BE2C (cell line): ENCODE measurements around the gene COG1. TPM values are rescaled to one million over a fixed set of nuclear protein-coding genes. Genes with fewer than 3 reads are reported as not detected.
"Not testable (repeated sequence)": the region's sequence is repeated elsewhere in the genome, so short reads cannot be mapped to it uniquely, and the experiment has no call there.

Experiments used
- DNase-seq: peaks from one replicate; pipeline ENCODE4 v3.0.0-alpha.2; 2020
- H3K27me3 ChIP-seq: fragments of 250-450 bp; sonication (Bioruptor Pico); 2 replicates; pipeline ENCODE4 v1.5.1; 2020; ENCODE audit warnings: mild to moderate bottlenecking
- H3K36me3 ChIP-seq: fragments of 250-450 bp; sonication (Bioruptor Pico); 2 replicates; pipeline ENCODE4 v1.5.1; 2020; ENCODE audit warnings: mild to moderate bottlenecking
- H3K4me1 ChIP-seq: fragments of 250-450 bp; sonication (Bioruptor Pico); 2 replicates; pipeline ENCODE4 v1.5.1; 2020
- H3K4me3 ChIP-seq: 2 replicates; pipeline ENCODE4 v1.5.1; 2011; ENCODE audit warnings: low read depth, low read length
- H3K9me3 ChIP-seq: fragments of 250-450 bp; sonication (Bioruptor Pico); 2 replicates; pipeline ENCODE4 v1.5.1; 2020
- CTCF ChIP-seq: IDR thresholded peaks from 2 replicates; pipeline ENCODE4 v1.5.1; 2012; ENCODE audit warnings: mild to moderate bottlenecking, low read depth, low read length
- polyA plus RNA-seq: library from polyadenylated mRNA; unstranded; fragments of >200 nt; gene quantifications from one replicate; pipeline ENCODE4 v1.2.1, GENCODE V29; 2012; ENCODE audit warnings: low read depth, missing spikeins; ENCODE audit not compliant: insufficient read length, insufficient read depth

The COG1 gene, protein sequence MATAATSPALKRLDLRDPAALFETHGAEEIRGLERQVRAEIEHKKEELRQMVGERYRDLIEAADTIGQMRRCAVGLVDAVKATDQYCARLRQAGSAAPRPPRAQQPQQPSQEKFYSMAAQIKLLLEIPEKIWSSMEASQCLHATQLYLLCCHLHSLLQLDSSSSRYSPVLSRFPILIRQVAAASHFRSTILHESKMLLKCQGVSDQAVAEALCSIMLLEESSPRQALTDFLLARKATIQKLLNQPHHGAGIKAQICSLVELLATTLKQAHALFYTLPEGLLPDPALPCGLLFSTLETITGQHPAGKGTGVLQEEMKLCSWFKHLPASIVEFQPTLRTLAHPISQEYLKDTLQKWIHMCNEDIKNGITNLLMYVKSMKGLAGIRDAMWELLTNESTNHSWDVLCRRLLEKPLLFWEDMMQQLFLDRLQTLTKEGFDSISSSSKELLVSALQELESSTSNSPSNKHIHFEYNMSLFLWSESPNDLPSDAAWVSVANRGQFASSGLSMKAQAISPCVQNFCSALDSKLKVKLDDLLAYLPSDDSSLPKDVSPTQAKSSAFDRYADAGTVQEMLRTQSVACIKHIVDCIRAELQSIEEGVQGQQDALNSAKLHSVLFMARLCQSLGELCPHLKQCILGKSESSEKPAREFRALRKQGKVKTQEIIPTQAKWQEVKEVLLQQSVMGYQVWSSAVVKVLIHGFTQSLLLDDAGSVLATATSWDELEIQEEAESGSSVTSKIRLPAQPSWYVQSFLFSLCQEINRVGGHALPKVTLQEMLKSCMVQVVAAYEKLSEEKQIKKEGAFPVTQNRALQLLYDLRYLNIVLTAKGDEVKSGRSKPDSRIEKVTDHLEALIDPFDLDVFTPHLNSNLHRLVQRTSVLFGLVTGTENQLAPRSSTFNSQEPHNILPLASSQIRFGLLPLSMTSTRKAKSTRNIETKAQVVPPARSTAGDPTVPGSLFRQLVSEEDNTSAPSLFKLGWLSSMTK
- polyA plus RNA-seq = 116 TPM

GRCh38 chr17:73192894-73193701, at the start of gene COG1:
Gene COG1, plus strand, starts transcription at chr17:73193055. Its CDS starts 15 bp downstream, at chr17:73193070.
- TF ChIP-seq CTCF = no peak

DNA sequence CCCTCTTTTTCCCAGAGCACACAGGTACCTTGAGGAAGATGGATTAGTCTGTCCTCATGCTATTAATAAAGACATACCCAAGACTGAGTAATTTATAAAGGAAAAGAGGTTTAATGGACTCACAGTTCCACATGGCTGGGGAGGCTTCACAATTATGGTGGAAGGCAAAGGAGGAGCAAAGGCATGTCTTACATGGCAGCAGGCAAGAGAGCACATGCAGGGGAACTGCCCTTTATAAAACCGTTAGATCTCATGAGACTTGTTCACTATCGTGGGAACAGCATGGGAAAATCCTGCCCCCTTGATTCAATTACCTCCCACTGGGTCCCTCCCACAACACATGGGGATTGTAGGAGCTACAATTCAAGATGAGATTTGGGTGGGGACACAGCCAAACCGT, 48.6 kb upstream of the COG1 start:
- H3K36me3 ChIP-seq, H3K27me3 ChIP-seq, DNase-seq, H3K9me3 ChIP-seq, H3K4me1 ChIP-seq, H3K4me3 ChIP-seq: not testable (repeated sequence)

More at GRCh38 chr17:73192894-73193701, at the start of gene COG1:
- Histone ChIP-seq H3K4me1 (peaks cover 6% of the 10 kb centered on the region; the same call in 1 of the 2 replicates), H3K9me3 (no peaks in the 10 kb centered on the region), H3K36me3 (peaks cover 22% of the 10 kb centered on the region), H3K4me3 (peak within 1 kb of the TSS; percentile 87), H3K27me3 (no peaks in the 10 kb centered on the region)
- DNase-seq = peak; percentile 86

DNA sequence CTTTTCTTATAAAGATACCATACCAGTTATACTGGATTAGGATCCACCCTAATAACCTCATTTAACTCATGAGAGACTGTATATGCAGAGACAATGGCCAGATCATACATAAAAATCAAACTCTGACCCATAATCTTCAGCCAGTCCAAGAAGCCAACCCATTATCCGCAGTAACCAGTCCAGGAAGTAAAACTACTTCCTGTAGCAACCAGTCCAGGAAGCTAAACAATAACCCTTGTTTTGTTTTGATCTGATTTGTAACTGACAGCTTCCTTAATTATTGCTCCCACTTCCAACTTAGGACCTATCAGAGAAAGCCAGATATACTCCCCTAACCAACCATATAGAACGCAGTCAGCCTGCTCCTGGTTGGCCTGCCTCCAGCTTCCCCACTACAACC, 47.2 kb upstream of the COG1 start:
- no peak for TF ChIP-seq CTCF
- no peaks in the 10 kb centered on the region for H3K4me1 ChIP-seq
- H3K27me3 ChIP-seq = no peaks in the 10 kb centered on the region
- DNase-seq = no peak
- H3K9me3 ChIP-seq = 0 out of 2 replicates have a peak, but pooled peaks cover 5% of the 10 kb centered on the region
- H3K4me3 ChIP-seq = no peak overlapping the region
- H3K36me3 ChIP-seq = no peaks in the 10 kb centered on the region

DNA sequence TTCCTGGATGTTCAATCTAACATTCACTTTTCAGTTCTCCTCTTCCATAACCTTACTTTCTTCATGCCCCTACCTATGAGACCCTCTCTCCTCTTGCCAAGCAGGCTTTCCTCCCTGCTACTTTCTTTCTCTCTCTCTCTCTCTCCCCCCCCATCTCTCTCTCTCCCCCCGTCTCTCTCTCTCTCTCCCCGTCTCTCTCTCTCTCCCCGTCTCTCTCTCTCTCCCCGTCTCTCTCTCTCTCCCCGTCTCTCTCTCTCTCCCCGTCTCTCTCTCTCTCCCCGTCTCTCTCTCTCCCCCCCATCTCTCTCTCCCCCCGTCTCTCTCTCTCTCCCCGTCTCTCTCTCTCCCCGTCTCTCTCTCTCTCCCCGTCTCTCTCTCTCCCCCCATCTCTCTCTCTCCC, 45.1 kb upstream of the COG1 start:
- H3K9me3 ChIP-seq, H3K36me3 ChIP-seq, DNase-seq, H3K4me3 ChIP-seq, H3K27me3 ChIP-seq, H3K4me1 ChIP-seq: not testable (repeated sequence)

GRCh38 chr17:73148540-73149334, 44.1 kb upstream of the COG1 start:
- TF ChIP-seq CTCF = no peak
- Histone ChIP-seq H3K36me3 (no peaks in the 10 kb centered on the region), H3K27me3 (no peaks in the 10 kb centered on the region), H3K4me3 (no peak overlapping the region), H3K9me3 (0 out of 2 replicates have a peak, but pooled peaks cover 5% of the 10 kb centered on the region), H3K4me1 (no peaks in the 10 kb centered on the region)
- no peak for DNase-seq

- H3K4me1 ChIP-seq, H3K9me3 ChIP-seq, H3K4me3 ChIP-seq, H3K27me3 ChIP-seq, H3K36me3 ChIP-seq, DNase-seq: not testable (repeated sequence)
Observed at GRCh38 chr17:73150622-73151300, 42.1 kb upstream of the COG1 start.
